Sciatic nerve (tissue), 2 donors: ENCODE results near the gene ERBB4. TPM values are rescaled to one million over a fixed set of nuclear protein-coding genes. Genes with fewer than 3 reads are reported as not detected.
A peak's percentile ranks its signal among the peaks of the same experiment; 100 is the strongest.

Experiments
- ATAC-seq: fragments of 200-7000 bp; cut with Tn5 transposase; one replicate; pipeline ENCODE4 v1.9.1; 2020; ENCODE audit warnings: mild to moderate bottlenecking, moderate library complexity
- DNase-seq: peaks from one replicate; pipeline ENCODE4 v3.0.0-alpha.2; 2020; ENCODE audit warnings: low spot score
- intact Hi-C: fragments of 100-400 bp; cut with DNase I; formaldehyde crosslinking; loops from one replicate; pipeline ENCODE4 v1.14.2; 2022
- total RNA-seq: library from RNA; stranded (reverse); fragmentation: NEBNext Ultra II Directional; extraction: Animal tissue kit (Norgen Biotek cat#: 25700); gene quantifications from one replicate; pipeline ENCODE4 v1.2.1, GENCODE V29; 2021
- donor health status: DM: no; HTN: no; CAD: no.
- donor health status: DM: no; HTN: no; CAD: no.

Gene ERBB4
- total RNA-seq, 1 donor from 2014 or later, result 19.7 TPM

DNA sequence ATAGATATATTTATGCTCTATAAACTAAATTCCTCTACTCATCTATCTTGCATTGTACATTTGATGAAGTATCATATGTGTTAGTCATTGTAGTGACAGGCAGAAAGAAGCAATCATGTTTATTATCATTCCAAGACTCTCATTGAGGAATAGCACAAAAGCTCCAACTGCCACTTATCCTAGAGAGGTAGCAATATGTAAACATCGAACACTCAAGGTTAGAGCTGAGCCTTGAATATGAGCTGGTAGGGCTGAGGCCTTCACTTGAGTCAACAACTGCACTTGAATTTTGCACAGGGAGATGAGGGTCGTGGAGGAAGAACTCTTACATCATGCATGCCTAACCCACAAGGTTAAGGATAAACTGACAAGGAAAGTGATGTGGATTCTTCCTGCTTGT is 1081.3 kb downstream of the ERBB4 start:
- intact Hi-C loops, result no loop called here
- ATAC-seq (no peak), DNase-seq (no peak)

DNA sequence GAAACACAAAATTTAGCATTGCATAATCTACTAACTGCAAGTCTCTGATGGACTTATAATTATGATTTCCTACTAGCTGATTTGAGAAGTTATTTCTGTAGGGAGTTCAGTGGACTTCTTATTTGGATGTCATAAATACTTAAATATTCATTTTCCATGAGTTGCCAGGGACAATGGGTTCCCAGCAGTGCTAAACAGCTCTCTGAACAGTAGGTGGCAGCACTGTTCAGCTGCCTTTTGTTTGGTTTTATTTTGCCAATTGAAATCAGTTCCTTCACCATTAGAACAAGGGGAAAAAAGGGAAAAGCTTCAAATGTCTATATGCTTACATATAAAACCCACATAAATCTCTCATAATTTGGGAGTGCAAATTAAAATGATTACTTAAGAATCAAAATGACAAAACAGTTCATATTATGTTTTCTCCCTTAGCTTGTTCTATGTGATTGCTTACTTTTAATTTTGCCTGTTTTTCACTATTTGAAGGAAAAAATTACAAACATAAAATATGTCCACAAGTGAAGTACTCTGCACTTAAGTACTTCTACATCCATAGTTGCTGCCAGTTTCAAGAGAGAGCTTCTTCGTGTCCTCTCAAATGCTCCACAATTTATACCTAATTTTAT is 1083.3 kb downstream of the ERBB4 start:
- intact Hi-C loops, result no loop called here
- DNase-seq (no peak), ATAC-seq (peak; percentile 50)

DNA sequence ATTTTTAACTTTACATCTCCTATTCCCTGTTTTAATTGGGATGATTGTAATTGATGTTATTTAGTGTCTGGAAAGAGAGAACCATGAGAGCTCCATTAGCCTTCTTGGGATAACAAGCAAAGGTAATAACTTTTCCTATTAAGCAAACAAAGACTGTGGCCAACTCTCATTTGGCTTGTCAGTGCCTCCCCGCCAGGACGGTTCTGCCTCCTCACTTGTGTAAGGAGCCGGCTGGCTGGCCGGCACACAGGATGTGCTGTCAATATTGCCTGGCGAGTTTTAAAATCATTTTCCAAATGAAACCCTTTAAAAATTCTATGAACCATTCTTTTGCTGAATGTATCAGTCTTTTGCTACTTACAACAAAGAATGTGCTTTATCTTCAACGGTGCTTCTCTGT is 1083.9 kb downstream of the ERBB4 start:
- intact Hi-C loops, result no loop called here
- ATAC-seq (no peak), DNase-seq (no peak)

DNA sequence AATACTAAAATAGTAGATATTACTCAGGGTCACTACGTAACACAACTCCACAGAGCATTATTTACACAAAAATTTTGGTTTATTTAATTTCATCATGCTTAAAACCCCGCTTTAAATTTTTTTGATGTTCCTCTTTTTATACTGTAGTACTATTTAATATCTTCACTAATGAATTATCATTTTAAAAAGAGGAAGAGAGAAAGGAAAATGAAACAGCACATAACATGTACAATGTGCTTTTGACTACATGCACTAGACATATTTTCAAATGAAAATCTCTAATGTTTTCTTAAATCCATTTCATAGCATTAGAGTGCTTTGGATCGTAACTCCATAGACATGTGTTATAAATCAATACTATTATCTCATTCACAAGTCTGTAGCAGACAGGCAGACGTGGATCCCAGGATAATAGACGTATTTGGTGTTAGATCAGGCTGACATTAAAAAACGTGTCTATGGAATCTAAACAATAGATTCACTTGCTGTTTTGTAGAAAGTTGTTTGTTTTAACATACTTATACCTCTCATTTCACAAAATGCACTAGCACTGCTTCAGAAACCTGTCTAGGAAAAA is 1085.2 kb downstream of the ERBB4 start:
- no peak for DNase-seq
- ATAC-seq, result no peak
- intact Hi-C loops, result no loop called here

DNA sequence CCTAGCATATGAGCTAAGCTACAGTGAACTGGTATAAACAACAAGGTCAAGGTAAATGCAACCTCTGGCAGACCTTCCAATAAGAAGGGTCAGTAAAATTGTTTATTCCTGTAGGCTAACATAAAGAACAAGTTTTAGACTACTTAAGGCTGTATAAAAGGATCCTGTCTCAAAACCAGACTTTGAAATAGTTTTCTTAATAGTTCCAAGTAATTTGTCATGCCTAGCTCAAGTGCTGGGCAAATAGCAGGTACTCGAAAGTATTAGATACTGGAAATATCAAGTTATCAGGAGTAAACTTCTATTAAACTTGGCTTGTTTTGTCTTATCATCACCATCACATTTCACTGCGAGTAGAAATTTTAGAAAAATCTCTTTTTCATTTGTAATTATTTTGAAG is 1087.0 kb downstream of the ERBB4 start:
- DNase-seq (no peak), ATAC-seq (no peak)
- intact Hi-C loops, result no loop called here

DNA sequence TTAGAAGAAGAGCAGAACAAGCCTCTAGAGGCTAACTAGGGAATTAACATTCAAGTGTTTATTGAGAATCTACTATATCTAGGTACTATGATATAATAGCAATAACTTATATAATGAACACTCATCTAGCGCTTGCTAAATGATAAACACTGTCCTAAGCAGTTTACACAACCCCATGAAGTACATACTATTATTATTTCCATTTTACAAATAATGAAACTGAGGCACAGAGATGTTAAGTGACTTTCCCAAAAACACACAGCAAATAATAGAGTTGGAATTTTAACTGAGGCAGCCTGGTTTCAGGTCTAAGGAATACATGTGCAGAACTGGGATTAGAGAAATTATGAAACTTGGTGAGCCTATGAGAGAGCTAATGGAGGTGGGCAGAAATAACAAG is 1088.8 kb downstream of the ERBB4 start:
- intact Hi-C loops, result no loop called here
- DNase-seq (no peak), ATAC-seq (no peak)

DNA sequence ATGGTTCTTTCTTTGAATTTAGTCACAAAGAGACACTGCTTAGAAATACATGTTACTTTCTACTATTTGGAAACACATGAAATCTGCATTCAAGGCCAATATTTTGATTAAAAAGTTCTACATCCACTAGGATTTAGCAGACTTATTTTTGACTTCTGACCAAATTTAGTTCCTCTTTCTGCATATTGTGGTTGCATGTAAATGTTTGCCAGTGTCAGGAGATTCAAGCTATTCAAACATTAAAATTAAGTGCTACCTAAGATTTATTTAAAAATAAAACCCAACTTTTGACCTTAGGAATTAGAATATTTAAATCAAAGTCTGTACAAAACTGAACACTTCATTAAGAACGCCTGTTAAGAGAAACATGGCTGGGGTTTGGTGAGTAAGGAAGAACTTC is 1091.1 kb downstream of the ERBB4 start:
- intact Hi-C loops, result no loop called here
- ATAC-seq, result no peak
- no peak for DNase-seq

DNA sequence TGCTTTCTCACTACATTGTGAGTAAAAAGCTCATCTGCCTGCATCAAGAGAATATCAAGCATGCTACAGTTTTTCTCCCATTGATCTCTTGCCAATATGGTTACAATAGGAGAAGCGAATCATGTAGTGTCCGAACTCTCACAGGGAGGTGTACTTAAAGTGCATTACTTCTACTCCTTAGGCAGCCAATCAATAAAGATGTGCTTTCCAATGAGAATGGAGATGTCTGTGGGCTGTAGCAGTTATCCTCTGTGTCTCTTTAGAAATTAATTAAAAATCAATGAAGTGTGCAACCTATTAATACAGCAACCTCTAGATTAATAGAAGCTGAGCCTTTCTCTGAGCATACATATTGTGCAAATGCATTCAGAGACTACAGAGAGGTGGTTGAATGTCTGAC is 1098.5 kb downstream of the ERBB4 start:
- ATAC-seq (no peak), DNase-seq (no peak)
- intact Hi-C loops, result no loop called here

DNA sequence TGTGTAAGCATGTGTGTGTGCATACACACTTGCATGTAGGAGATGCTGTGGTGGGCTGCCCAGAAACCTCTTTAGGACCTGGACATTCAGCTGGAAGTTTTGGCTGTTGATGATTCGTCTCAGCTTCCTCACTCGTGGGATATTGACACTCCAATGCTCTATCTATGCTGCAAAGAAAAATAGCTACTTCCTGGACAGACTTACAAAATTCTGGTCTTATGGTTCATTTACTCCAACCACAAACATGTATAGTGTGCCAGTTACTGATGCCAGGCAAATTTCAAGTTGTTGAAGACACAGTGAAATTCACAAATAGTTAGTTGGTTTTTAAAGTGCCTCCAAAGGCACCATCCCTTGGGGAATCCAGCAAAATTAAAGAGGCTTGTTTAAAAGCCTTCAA is 1099.6 kb downstream of the ERBB4 start:
- no peak for DNase-seq
- intact Hi-C loops, result no loop called here

DNA sequence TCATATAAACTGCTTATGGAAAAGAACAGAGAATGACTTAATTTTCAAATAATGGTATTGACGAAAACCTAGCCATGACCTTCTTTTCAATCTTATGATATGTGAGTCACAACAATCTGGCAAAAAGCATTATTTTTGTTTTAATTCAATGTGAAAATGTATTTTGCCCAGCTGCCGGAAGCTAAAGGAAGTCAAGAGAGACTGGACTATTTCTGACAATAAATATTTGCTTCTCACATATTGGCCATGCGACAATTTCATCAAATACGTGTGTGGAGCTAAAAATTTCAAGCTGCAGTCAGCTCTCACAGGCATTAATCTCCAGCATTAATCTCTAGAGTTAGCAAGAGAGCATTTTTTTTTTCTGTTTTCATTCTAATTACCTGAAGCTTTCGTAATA is 1101.2 kb downstream of the ERBB4 start:
- intact Hi-C loops, result no loop called here
- no peak for DNase-seq
- ATAC-seq, result no peak

More for the DNA sequence above, 1099.6 kb downstream of the ERBB4 start:
- ATAC-seq, result no peak

DNA sequence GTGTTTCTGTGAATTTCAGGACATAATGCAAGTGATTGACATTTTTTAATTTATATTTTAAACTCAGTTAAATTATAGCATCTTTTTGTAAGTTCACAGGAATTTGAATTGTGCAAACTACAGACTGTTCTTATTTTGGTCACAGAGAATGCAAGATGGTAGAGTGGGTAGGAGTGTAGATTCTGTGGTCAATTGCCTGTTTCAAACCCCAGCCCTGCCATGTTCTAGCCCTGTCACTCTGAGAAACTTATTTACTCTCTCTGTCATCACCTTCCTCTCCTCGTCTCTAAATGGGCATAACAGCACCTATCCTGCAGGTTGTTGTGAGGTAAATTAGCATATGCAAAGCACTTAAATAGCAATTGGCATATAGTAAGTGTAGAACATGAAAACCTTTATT is 1102.4 kb downstream of the ERBB4 start:
- intact Hi-C loops, result no loop called here

DNA sequence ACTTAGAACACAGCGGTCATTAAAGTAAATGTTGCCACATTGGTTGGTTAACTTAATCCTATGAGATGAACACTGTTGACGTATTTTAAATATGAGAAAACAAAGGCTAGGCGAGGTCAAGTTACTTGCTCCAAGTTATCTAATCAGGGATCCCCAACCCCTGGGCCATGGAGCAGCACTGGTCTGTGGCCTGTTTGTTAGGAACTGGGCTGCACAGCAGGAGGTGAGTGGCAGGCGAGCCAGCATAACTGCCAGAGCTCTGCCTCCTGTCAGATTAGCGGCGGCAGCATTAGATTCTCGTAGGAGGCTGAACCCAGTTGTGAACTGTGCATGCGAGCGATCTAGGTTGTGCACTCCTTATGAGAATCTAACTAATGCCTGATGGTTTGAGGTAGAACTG is 1103.3 kb downstream of the ERBB4 start:
- intact Hi-C loops, result no loop called here
- ATAC-seq (no peak), DNase-seq (no peak)

More for the DNA sequence above, 1102.4 kb downstream of the ERBB4 start:
- ATAC-seq (no peak), DNase-seq (no peak)

DNA sequence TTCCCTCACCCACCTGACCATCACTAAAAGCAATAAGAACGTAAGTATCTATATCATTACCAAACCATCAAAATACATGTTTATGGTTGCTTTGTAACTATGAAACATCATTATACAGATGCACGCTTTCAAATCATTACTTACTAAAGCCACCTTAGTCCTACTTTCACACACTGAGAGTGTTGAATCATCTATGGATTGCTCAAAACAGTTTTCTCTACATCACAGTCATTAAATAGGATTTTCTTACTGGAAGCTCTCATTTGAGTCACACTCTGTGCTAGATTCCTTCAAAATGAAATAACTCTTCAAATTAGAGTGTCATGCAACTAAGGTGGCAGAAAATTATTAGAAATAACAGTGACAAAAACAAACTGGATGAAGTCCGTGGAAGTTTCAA is 1103.8 kb downstream of the ERBB4 start:
- ATAC-seq, result no peak
- no peak for DNase-seq
- intact Hi-C loops, result no loop called here

DNA sequence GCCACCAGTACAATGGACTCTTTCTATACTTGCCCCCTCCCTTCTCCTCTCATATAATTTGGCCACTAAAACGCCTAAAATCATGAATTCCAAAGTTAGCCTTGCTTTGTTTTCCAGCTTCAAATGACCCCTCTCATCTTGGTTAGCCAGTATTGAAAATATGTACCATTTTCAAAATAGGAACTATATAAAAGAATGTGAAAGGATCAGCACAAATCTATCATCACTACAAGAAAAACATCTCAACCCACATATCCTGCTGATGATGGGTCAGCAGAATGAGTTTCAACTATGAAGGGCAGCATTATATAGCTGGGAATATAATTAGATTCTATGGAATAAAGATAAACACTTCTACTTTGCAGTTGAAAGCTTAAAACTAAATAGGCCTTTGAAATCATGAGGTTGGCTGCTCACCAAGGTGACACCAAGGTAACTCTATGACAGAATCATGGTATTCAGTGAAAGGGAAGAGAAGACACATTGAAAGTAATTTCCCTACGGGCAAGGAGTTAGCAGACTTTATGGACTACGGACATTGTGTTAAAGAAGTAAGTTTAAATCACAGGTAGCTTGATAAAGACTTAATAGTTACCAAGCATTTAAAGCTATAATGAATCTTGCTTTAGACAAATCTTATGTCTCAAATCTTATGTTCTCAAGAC is 1109.2 kb downstream of the ERBB4 start:
- DNase-seq (no peak), ATAC-seq (no peak)
- intact Hi-C loops, result no loop called here

DNA sequence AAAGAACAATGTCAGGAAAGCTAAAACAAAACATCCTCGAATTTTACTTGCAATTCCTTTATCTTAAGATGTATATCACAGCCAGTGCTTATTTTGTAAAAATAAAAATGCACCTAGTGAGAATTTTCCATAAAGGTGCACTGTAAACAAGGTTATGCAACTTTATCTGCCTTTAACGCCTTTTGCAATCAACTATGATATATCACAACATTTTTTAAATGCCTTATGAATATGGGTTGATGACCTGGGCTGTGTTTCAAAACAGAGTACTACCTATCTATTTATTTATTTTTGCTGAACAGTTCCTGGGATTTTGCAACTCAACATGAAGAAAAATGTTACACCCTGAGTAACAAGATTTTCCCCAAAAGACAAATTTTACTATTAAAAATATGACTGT is 1112.4 kb downstream of the ERBB4 start:
- intact Hi-C loops, result no loop called here
- no peak for ATAC-seq
- DNase-seq, result no peak

DNA sequence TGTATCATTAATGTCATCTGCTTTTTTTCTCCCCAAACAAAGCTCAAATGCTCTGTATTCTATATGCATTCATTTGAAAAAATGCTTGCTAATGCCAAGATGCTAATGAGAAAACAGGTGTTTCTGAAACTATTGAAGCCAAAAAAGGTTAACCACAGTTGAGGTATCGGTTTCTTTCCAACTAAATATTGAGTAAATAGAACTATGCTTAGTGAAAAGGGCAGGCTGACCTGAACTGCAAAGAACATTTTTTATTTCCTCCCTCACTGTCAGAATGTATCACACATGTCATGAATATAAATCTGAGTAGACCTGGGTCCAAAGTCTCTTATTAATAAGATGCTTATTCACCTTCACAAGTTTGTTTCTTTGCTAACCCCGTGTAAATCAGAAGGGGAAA is 1115.6 kb downstream of the ERBB4 start:
- intact Hi-C loops, result no loop called here
- DNase-seq, result no peak
- ATAC-seq, result no peak

DNA sequence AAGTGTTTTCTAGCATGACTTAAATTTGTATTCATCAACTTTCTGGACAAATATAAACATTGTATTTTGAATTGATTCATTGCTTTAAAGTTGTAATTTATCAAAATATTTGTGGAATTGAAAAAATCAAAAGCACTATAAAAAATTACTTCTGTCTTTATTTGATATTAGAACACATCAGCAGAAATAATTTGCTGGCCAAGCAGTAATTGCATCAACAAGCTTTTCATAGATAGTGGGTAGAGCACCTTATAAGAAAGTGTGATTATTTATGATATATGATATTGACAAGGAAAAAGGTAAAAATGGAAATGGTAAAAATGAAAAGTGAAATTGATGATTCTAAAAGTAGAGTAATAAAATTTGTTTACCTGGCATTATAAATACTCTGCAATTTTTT is 1121.1 kb downstream of the ERBB4 start:
- intact Hi-C loops, result no loop called here
- no peak for ATAC-seq
- DNase-seq, result no peak

DNA sequence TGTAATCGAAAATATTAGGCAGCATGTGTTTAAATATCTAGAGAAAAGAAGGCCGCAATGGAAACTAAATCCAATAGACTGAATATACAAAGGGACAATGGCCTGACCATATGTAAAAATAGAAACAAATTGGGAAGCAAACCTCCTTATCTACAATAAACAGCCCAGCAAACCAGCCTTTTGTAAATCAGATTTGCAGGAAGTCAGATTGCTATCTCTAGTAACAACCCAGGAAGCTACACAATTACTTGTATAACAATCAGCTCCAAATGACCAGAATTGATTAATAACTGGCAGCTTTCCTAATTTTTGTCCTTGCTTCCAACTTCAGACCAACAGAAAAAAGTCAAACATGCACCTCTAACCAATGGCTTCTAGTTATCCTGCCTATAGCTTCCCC is 1122.2 kb downstream of the ERBB4 start:
- ATAC-seq (no peak), DNase-seq (no peak)
- intact Hi-C loops, result no loop called here

DNA sequence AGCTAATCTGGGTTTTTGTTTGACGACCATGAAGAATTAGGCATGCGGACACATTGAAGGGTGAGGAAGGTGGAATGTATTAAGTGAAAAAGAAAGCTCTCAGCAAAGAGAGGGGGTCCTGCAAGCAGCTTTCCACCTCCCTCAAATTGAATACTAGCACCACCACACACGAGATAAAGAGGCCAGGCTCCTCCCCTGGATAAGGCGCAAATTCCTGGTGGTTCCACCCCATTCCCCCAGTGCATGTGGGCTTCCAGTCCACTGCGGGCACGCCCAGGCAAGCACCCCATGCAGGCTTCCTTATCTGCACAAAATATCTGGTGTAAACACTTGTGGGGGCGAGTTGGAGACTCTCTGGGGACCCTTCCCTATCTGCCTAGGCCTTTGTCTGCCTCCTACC is 1124.9 kb downstream of the ERBB4 start:
- DNase-seq, result no peak
- intact Hi-C loops, result no loop called here
- ATAC-seq, result no peak

DNA sequence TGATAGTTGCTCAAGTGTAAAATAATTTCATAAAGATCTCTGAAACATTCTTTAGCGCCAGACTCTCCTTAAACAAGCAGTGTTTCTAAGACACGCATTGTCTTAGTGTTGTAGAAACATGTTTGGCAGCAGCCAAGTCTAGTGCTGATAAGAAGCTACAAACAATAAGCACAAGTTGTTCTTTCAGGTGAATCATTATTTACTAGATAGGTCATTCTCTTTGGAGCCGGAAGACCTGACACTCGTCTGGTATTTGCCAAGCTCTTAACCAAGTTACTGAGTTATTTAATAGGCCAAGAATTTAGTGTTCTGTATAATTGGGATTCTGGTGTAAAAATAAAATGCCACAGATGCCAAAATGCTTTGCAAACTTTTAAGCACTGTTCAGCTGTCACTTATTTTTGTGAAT is 1130.1 kb downstream of the ERBB4 start:
- ATAC-seq (no peak), DNase-seq (no peak)
- intact Hi-C loops, result no loop called here

DNA sequence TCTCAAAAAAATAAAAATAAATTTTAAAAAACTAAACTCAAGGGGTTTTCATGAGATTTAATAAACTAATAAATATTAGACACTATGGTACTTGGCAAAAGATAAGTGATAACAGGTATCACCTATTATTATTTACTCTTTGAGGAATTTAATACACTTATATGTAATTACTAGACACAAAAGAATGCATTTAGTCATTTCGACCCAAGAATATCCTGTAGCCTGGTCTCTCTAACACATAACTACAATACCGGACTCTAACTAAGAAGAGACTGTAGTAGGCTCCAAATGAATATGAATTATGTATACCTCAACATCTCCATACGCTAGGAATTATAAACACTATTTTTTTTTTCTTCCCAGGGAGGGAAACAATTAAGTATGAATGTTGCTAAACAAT is 1131.5 kb downstream of the ERBB4 start:
- intact Hi-C loops, result no loop called here
- ATAC-seq (no peak), DNase-seq (no peak)
